HG02870 (cell line): ENCODE data around the gene SHTN1.

Source experiments
- ATAC-seq: cut with Tn5 transposase; IDR thresholded peaks from one replicate; pipeline ENCODE4 v1.9.1; 2021; ENCODE audit warnings: mild to moderate bottlenecking, moderate library complexity; ENCODE audit not compliant: unreplicated experiment

Gene SHTN1

GRCh38 chr10:116838143-116838725 lies 166.8 kb downstream of the SHTN1 start:
- peak; percentile 84 for ATAC-seq

GRCh38 chr10:116836902-116837523 lies 168.0 kb downstream of the SHTN1 start:
- ATAC-seq: no peak

GRCh38 chr10:116836083-116836482 lies 168.9 kb downstream of the SHTN1 start:
- no peak for ATAC-seq

- ATAC-seq: no peak
Observed at GRCh38 chr10:116835658-116836057, 169.3 kb downstream of the SHTN1 start.

GRCh38 chr10:116833986-116834985 lies 170.7 kb downstream of the SHTN1 start:
- ATAC-seq: no peak

GRCh38 chr10:116831790-116832189 lies 173.2 kb downstream of the SHTN1 start:
- no peak for ATAC-seq
